Measurements from ENCODE around the gene PIGW.

PIGW gene

GRCh38 chr17:36553459-36553858, 18.7 kb downstream of the PIGW start:
- H3K4me3 ChIP-seq (ENCODE audit: low read length) = no peak overlapping the region
- H3K9me2 ChIP-seq (replicated peaks; ENCODE audit: insufficient read depth, low read length) = no peaks in the 10 kb centered on the region
- H3F3A ChIP-seq (ENCODE audit: insufficient read depth, low read length) = peaks cover 2% of the 10 kb centered on the region
- no peak for DNase-seq
- H4K20me1 ChIP-seq (ENCODE audit: insufficient read depth, low read length) = peaks cover 30% of the 10 kb centered on the region
- H3K36me3 ChIP-seq (replicated peaks; ENCODE audit: insufficient read depth, low read length) = peaks cover 14% of the 10 kb centered on the region
- no peaks in the 10 kb centered on the region for H3K9me3 ChIP-seq (replicated peaks; ENCODE audit: insufficient read depth, low read length)
- peaks cover 10% of the 10 kb centered on the region for H3K4me1 ChIP-seq (ENCODE audit: low read length)
- H3K27me3 ChIP-seq (replicated peaks; ENCODE audit: insufficient read depth, low read length) = no peaks in the 10 kb centered on the region
- no peak overlapping the region for H3K9ac ChIP-seq (ENCODE audit: low read length)
- H3K4me2 ChIP-seq (ENCODE audit: low read depth, low read length) = no peak overlapping the region
- TF ChIP-seq EZH2 (optimal IDR thresholded peaks at IDR 0.05; ENCODE audit: low read depth, low read length) = no peak
- no peak for TF ChIP-seq EZH2phosphoT487 (IDR thresholded peaks at IDR 0.05; ENCODE audit: low read length)
- no peak for TF ChIP-seq CTCF (IDR thresholded peaks at IDR 0.05; ENCODE audit: low read length)
- H3K79me2 ChIP-seq (ENCODE audit: low read length) = peaks cover 93% of the 10 kb centered on the region
- H2AFZ ChIP-seq (ENCODE audit: low read length) = no peak overlapping the region
- H3K27ac ChIP-seq (ENCODE audit: low read length) = no peak overlapping the region

GRCh38 chr17:36566081-36566480, 31.3 kb downstream of the PIGW start:
- no peak for TF ChIP-seq CTCF (IDR thresholded peaks at IDR 0.05; ENCODE audit: low read length)
- TF ChIP-seq EZH2 (optimal IDR thresholded peaks at IDR 0.05; ENCODE audit: low read depth, low read length) = no peak
- no peak for TF ChIP-seq EZH2phosphoT487 (IDR thresholded peaks at IDR 0.05; ENCODE audit: low read length)
- no peaks in the 10 kb centered on the region for H3K4me1 ChIP-seq (ENCODE audit: low read length)
- no peaks in the 10 kb centered on the region for H3K27me3 ChIP-seq (replicated peaks; ENCODE audit: insufficient read depth, low read length)
- peaks cover 62% of the 10 kb centered on the region for H3K79me2 ChIP-seq (ENCODE audit: low read length)
- no peak overlapping the region for H3K4me2 ChIP-seq (ENCODE audit: low read depth, low read length)
- H2AFZ ChIP-seq (ENCODE audit: low read length) = no peak overlapping the region
- H3K9me2 ChIP-seq (replicated peaks; ENCODE audit: insufficient read depth, low read length) = no peaks in the 10 kb centered on the region
- no peak overlapping the region for H3K27ac ChIP-seq (ENCODE audit: low read length)
- H3K4me3 ChIP-seq (ENCODE audit: low read length) = no peak overlapping the region
- 0 out of 2 replicates have a peak, but pooled peaks cover 3% of the 10 kb centered on the region for H4K20me1 ChIP-seq (ENCODE audit: insufficient read depth, low read length)
- peaks cover 14% of the 10 kb centered on the region for H3K36me3 ChIP-seq (replicated peaks; ENCODE audit: insufficient read depth, low read length)
- no peak for DNase-seq
- H3K9ac ChIP-seq (ENCODE audit: low read length) = no peak overlapping the region
- H3F3A ChIP-seq (ENCODE audit: insufficient read depth, low read length) = no peaks in the 10 kb centered on the region
- H3K9me3 ChIP-seq (replicated peaks; ENCODE audit: insufficient read depth, low read length) = no peaks in the 10 kb centered on the region

- H3K4me1 ChIP-seq (ENCODE audit: low read length) = no peaks in the 10 kb centered on the region
- H3K27ac ChIP-seq (ENCODE audit: low read length) = no peak overlapping the region
- H4K20me1 ChIP-seq (ENCODE audit: insufficient read depth, low read length) = no peaks in the 10 kb centered on the region
- no peak for TF ChIP-seq EZH2 (optimal IDR thresholded peaks at IDR 0.05; ENCODE audit: low read depth, low read length)
- TF ChIP-seq CTCF (IDR thresholded peaks at IDR 0.05; ENCODE audit: low read length) = no peak
- no peaks in the 10 kb centered on the region for H3K9me2 ChIP-seq (replicated peaks; ENCODE audit: insufficient read depth, low read length)
- no peak for DNase-seq
- H3K4me3 ChIP-seq (ENCODE audit: low read length) = no peak overlapping the region
- peaks cover 7% of the 10 kb centered on the region; the same call in 1 of the 2 replicates for H3K36me3 ChIP-seq (replicated peaks; ENCODE audit: insufficient read depth, low read length)
- H3K4me2 ChIP-seq (ENCODE audit: low read depth, low read length) = no peak overlapping the region
- H3K27me3 ChIP-seq (replicated peaks; ENCODE audit: insufficient read depth, low read length) = no peaks in the 10 kb centered on the region
- H3K79me2 ChIP-seq (ENCODE audit: low read length) = peaks cover 69% of the 10 kb centered on the region
- H3K9me3 ChIP-seq (replicated peaks; ENCODE audit: insufficient read depth, low read length) = no peaks in the 10 kb centered on the region
- no peak overlapping the region for H3K9ac ChIP-seq (ENCODE audit: low read length)
- H2AFZ ChIP-seq (ENCODE audit: low read length) = no peak overlapping the region
- peaks cover 5% of the 10 kb centered on the region; the same call in 1 of the 2 replicates for H3F3A ChIP-seq (ENCODE audit: insufficient read depth, low read length)
Observed at GRCh38 chr17:36575028-36575427, 40.2 kb downstream of the PIGW start.
